Epidermal melanocyte (primary cell): ENCODE data around the gene UVSSA.

Experiments used
- DNase-seq: peaks from one replicate; pipeline ENCODE4 v3.0.0; 2011; ENCODE audit warnings: low spot score; ENCODE audit not compliant: insufficient read length

UVSSA gene

GRCh38 chr4:1406394-1406980 lies 59.5 kb downstream of the UVSSA start, which contains the start of gene NKX1-1:
Gene NKX1-1, minus strand, starts transcription at chr4:1406442. Its CDS starts 0 bp downstream, at chr4:1406442.
- no peak for DNase-seq

GRCh38 chr4:1406981-1407656 lies 60.1 kb downstream of the UVSSA start:
- DNase-seq, result peak; percentile 12

GRCh38 chr4:1407657-1408333 lies 60.8 kb downstream of the UVSSA start:
- DNase-seq, result peak; percentile 14

- DNase-seq, result peak; percentile 13
These were observed 61.4 kb downstream of the UVSSA start for GRCh38 chr4:1408418-1408817.

DNA sequence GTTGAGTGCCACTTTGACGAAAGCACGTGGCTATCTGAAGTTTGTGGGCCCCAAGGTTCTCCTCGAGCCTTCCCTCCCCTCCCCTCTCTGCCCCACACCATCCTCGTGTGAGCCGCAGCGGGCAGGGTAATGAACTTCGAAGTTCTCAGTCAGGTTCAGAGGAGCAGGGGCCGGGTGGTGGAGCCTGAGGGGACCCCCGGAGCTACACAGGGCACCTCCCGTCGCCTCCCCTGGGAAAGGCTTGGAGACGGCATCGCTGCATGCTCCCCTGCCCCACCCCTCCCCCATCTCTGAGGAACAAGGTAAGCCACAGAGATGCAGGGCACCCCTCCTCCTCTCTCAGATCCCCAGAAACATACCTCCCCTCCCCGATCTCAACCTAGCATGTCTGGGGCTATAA lies 62.1 kb downstream of the UVSSA start:
- peak; percentile 19 for DNase-seq

GRCh38 chr4:1409491-1410425 lies 62.8 kb downstream of the UVSSA start:
- DNase-seq, result peak; percentile 15

DNA sequence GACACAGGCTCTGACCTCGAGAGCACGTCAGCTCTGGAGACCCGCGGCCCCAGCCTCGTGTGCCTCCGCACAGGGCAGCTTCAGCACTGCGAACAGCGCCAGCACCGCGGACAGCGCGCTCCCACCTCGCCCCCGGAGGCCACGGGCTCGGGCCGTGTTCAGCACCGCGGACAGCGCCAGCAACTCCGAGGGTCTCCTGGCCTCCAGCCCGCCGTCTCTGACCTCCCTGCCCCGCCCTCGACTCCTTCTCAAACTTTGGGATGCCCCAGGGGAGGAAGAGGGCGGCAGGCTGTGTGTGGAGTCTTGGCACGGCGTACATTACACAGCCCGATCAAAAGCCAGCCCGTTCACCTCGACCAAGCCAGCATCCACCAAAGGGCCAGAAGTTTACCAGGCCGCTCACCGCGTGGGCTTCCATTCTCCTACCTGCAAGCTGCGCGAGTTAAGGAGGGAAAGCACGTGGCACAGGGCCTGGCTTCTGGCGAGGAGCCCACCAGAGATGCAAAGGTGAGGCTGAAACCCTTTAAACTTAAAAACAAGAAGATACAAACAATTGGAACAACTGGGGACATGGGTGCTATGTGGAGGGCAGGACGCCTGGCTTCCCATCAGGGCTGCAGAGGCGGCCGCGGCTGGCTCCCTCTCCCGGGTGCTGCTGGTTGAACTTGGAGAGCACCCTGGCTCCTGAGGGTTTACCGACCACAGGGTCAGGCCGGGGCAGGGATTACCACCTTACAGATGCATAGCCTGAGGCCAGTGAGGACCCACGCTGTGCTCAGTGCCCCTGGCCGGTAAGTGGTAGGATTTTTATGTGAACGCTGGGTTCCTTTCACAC lies 63.7 kb downstream of the UVSSA start:
- peak; percentile 59 for DNase-seq

- peak; percentile 14 for DNase-seq
These were observed 64.7 kb downstream of the UVSSA start for GRCh38 chr4:1411436-1412375.

- DNase-seq, result peak; percentile 20
These were observed 65.6 kb downstream of the UVSSA start for GRCh38 chr4:1412376-1413203.

DNA sequence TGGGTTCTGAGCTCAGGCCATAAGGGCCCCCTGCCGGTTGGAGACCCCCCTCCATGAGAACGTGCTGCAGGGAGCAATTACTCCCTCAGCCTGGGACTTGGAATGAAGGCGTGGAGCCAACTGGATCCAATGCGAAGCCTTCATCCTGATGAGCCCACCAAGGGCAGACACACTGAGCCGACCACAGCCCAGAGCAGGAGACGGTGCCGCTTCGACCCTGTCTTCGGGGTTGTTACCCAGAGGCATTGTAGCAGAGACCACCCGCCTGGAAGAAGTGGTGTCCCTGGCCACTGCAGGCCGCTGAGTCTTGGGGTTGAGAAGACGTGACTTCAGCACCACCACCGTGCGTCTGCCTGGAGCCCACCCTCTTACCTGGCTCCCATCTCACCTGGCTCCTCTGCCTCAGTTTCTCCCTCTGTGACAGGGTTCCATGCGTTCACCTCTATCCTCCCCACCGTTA lies 66.2 kb downstream of the UVSSA start:
- no peak for DNase-seq

DNA sequence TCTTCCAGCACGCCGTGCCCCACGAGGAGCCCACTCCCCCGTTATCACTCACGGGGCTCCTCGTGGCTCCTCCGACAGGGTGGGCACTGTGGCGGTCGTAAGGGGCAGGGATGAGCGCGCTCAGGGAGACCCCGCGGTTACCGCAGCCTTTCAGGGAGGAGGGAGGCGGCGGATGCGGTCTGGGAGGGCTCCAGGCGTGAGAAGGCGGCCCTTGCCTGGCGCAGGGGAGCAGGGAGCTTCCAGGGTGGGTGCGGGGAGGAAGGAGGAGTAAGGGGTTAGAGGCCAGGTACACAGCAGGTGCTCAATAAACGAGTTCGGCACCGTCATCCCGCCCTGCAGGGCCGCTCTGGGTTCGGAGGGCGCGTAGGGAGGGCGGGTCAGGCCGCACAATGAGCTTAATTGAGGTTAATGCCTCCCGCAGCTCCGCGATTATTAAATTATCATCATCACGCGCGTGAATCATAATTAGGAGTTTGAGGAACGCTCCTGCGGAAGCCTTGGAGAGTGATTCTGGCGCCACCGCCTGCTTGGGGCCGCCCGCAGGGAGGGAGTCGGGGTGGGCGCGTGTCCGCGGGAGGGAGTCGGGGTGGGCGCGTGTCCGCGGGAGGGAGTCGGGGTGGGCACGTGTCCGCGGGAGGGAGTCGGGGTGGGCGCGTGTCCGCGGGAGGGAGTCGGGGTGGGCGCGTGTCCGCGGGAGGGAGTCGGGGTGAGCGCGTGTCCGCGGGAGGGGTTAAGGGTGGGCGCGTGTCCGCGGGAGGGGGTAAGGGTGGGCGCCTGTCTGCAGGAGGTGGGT lies 66.9 kb downstream of the UVSSA start:
- DNase-seq, result no peak

DNA sequence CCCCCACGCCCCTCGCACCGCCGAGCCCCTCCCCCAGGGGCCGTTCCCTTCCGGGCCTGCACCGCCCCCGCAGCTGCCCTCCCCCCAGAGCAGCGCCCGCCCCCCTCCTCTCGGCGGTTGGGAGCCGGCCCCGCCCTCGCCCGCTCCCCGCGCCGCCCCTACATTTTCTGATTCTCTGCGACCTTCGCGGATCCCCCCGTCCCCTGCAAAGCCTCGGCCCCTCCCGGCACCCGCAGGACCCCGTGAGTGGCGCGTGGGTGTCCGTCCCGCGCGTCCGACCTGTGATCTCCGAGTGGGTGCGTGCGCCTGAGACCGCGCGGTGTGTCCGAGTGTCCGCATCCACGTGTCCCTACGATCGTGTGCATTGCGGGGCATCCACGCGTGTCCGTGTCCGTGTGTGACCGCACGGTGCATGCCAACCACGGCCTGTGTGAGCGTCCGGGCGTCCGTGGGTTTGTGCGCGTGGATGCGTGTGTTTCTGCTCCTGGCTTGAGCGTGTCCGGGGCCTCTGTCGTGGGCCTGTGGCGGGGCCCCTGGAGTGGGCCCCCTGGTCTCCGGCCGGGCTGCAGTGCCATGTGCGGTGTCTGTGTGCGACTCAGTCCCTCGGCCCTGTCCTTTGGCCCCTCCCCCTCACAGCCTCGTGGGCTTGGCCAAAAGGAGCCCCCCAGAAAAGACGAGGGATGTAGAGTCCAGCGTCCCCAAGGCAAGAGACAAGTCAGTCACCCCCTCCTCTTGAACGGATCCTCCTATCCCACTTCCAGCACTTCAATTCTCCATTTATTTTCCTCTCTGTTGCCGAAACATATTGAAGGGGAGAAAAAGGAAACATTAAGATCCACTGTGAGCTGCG lies 68.0 kb downstream of the UVSSA start:
- no peak for DNase-seq

- no peak for DNase-seq
These were observed 68.6 kb downstream of the UVSSA start for GRCh38 chr4:1415681-1415981.

GRCh38 chr4:1416051-1416947 lies 69.3 kb downstream of the UVSSA start:
- no peak for DNase-seq

- DNase-seq, result no peak
These were observed 69.9 kb downstream of the UVSSA start for GRCh38 chr4:1416948-1417260.
